ENCODE data around the gene FAM227B.

DNA sequence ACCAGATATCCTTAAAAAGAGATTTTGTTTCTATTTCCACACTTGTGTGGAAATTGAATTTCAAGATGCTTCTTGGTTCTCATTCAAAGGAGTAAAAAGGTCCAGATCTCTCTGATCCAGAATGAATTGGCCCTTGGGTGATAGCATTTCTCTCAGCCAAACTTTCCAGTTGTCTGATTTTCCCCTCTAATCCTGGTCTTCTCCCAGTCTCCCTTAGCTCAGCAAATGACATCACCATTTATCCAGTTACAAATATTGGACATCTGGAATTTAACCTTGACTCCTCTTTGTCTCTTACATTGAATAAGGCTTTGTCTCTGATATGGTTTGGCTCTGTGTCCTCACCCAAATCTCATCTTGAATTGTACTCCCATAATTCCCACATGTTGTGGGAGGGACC is 207.8 kb downstream of the FAM227B start:
- TF ChIP-seq TARDBP (IDR thresholded peaks at IDR 0.05) (no peak), HDGF (IDR thresholded peaks at IDR 0.05; ENCODE audit: borderline replicate concordance) (no peak), SUZ12 (IDR thresholded peaks at IDR 0.05) (no peak), FOXM1 (IDR thresholded peaks at IDR 0.05; ENCODE audit: borderline replicate concordance) (no peak), ZNF384 (IDR thresholded peaks at IDR 0.05) (no peak)
